HG02970 (cell line): Measurements from ENCODE around the gene TEX28.
"Not testable (repeated sequence)": the region's sequence is repeated elsewhere in the genome, so short reads cannot be mapped to it uniquely, and the experiment has no call there.

Source experiments
- ATAC-seq: cut with Tn5 transposase; IDR thresholded peaks from one replicate; pipeline ENCODE4 v1.9.1; 2021; ENCODE audit warnings: mild to moderate bottlenecking, moderate library complexity, moderate number of reproducible peaks; ENCODE audit not compliant: unreplicated experiment, low FRiP score

Gene TEX28

DNA sequence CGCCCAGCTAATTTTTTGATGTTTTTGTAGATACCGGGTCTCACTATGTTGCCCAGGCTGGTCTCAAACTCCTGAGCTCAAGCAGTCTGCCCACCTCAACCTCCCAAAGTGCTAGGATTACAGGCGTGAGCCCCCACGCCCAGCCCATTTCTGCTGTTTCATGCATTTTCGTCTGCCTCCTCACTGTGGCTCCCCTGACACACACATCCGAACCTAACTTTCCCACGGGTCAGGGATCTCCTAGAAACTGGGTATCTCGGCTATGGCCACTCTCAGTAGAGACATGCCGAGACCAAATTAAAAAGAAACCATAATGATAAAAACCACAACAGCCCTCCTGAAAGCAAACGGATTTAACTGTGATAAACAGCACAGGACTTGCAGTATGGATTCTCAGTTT is 46.8 kb downstream of the TEX28 start:
- not testable (repeated sequence) for ATAC-seq

DNA sequence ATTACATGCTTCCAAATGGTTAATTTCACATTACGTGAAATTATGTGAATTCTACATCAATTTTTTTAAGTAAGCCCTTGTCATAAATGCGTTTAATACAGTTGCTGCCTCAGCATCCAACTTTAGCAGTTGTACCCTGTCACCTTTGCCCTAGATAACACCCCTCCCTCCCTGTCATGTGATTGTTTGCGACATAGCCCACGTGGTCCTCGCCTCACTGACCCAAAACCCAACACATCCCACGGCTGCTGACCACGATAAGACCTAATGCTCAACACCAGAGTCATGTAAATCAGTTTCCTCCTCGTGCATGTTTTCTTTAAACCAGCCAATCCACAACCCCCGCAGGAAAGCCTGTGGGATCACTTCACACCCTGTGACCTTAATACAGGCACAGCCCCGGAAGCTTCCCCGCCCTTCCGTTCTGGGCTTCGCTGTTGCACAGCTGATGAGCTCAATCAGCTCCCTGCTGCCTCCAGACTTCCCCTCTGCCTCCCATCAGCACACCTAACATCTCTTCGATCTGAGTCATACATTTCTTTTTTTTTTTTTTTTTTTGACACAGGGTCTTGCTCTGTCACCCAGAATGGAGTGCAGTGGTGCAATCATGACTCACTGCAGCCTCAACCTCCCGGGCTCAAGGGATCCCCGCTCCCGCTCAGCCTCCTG is 47.4 kb downstream of the TEX28 start:
- ATAC-seq = peak; percentile 64

DNA sequence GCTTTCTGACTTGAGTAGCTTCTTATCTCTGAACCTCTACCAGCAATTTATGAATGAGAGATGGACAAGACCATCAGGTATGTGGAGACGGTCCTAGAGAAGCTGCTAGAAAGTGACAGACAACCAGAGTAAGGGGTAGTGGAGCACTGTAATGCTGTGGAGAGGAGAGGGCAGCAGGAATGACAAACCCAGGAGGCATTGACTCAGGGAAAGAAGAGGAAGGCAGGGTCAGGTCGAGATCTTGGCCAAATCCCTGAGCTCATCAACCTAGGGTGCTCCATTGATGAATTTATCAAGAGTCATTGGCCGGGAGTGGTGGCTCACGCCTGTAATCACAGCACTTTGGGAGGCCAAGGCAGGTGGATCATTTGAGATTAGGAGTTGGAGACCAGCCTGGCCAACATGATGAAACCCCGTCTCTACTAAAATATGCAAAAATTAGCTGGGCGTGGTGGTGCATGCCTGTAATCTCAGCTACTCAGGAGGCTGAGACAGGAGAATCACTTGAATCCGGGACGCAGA is 54.9 kb downstream of the TEX28 start:
- ATAC-seq = not testable (repeated sequence)

DNA sequence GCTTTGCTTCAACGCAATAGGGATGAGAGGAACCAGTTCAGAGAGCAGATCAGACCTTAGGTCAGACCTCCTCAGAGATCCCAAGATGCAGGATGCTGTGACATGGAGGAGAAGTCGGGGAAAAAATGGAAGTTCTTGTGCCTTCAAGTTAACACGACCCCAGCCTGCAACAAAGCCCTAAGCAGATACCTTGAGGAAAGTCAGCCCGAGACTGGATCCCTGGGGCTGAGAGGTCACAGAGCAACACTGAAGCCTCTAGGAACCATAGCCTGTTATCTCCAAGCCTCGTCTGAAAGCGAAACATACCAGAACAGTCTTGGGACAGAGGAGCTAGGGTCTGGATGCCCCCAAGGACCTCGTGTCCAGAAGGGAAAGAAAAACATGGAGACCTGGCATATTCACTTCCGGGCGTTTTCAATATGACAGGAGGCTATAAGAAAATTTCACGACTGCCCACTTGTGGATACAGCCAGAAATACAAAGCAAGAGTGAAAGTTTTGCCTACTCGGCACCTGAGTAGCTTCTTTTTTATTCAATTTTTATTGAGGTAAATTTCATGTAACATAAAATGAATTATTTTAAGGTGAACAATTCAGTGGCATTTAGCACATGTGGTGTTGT is 55.9 kb downstream of the TEX28 start:
- not testable (repeated sequence) for ATAC-seq

DNA sequence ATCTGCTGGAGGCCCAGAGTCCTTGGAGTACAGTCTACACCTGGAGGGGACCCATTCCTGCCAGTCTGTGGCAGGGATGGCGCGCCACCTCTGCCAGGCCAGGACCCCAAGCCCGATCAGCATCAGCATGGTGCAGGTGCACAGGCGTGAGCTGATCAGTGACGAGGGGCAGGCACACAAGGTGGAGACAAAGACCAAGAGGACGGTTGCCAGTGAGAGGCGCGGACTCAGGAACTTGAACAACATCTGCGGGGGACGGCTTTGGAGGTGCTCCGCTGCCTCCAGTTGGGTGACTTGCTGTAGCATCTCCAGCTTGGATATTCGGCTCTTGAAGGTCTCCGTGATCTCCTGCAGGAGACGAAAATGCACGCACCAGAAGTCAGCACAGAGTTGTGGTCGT is 61.3 kb downstream of the TEX28 start:
- ATAC-seq = not testable (repeated sequence)

DNA sequence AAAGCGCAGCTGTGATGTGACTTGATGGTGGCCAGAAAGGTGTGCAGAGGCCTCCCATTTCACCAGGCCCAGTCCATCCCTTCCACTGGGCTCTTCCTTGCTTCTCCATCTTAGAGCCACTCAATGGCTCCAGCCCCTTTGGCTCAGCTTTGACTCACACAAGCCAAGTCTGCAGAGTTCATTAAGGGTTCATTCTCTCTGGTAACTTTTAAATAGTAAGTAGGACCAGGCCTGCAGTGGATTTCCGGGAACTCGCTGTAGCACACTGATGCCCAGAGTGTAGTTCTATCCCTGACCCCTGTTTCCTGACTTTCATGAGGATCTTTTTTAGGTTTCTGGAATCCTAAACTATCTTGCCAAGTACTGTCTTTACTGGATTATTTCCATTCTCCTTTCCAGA is 63.5 kb downstream of the TEX28 start:
- ATAC-seq = not testable (repeated sequence)

DNA sequence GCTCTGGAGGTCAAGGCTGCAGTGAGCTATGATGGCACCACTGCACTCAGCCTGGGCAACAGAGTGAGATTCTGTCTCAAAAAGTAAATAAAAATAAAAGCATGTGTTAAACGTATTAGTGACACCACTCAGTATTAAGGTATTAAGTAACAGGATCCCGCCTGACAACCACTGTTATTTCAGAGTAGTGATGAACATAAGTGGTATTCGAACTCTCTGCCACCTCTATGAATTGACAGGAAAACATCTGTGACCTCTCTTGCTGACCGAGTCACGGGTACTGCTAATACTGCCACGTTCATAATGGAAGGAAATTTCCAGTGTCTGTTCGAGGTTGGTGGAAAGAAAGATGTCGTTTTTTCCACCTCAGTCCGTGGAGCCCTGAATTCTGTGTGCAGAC is 68.2 kb downstream of the TEX28 start:
- ATAC-seq = not testable (repeated sequence)

DNA sequence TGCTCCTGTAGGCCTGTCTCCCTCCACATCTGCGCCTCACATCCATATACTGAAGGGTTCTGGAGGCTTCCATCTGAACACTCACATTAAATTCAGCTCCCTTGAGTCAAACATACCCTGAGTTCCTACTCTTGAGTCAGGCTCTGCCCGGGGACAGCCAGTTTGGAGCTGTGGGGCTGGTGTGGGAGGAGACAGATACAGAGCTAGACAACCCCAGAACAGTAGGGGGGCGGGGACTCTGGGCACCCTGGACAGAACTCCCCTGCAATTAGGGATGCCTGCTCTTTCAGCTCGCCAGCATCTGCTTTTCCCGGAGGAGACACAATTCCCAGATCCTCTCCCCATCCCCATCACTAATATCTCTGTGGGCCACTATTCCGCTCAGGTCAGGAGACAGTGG is 69.6 kb downstream of the TEX28 start:
- not testable (repeated sequence) for ATAC-seq
